IMR-90 (cell line): Measurements from ENCODE around the gene ADISSP. TPM values are rescaled to one million over a fixed set of nuclear protein-coding genes. Genes with fewer than 3 reads are reported as not detected.

Experiments used
- ATAC-seq: fragments of 200-7000 bp; cut with Tn5 transposase; 2 replicates; pipeline ENCODE4 v1.9.1; 2020; ENCODE audit warnings: low read depth, mild to moderate bottlenecking, moderate library complexity
- BruUV-seq: library from RNA; stranded (reverse); fragments of 400-500 nt; replicated peaks from 2 replicates; lab custom pipeline; 2021; lab: Mats Ljungman, UMichigan
- CTCF ChIA-PET: fragments of 300-600 bp; formaldehyde crosslinking; extraction: SDS; loops from one replicate; lab custom pipeline; 2021; ENCODE audit warnings: antibody characterized with exemption; lab: Yijun Ruan, JAX
- POLR2A ChIA-PET: fragments of 300-600 bp; sonication (Branson Sonifier 250); formaldehyde crosslinking; loops from one replicate; lab custom pipeline; 2022; ENCODE audit warnings: antibody characterized with exemption; ENCODE audit not compliant: unreplicated experiment; lab: Charles Lee
- DNase-seq: peaks from one replicate; pipeline ENCODE4 v3.0.0; 2013
- H2AFZ ChIP-seq: replicated peaks from 2 replicates; pipeline ENCODE3; 2013; ENCODE audit warnings: low read length, mild to moderate bottlenecking; ENCODE audit not compliant: poor library complexity
- H2AK5ac ChIP-seq: 2 replicates; pipeline ENCODE4 v1.6.1; 2013; ENCODE audit warnings: low read depth, low read length, inconsistent platforms
- H2AK9ac ChIP-seq: replicated peaks from 2 replicates; pipeline ENCODE3; 2013; ENCODE audit warnings: mild to moderate bottlenecking, low read depth, low read length, moderate library complexity; ENCODE audit not compliant: poor library complexity
- H2BK120ac ChIP-seq: 2 replicates; pipeline ENCODE4 v1.6.1; 2013; ENCODE audit warnings: low read depth, low read length, inconsistent platforms
- H2BK15ac ChIP-seq: 3 replicates; pipeline ENCODE4 v1.6.1; 2013; ENCODE audit warnings: low read depth, low read length, inconsistent platforms
- H2BK20ac ChIP-seq: 2 replicates; pipeline ENCODE4 v1.6.1; 2013; ENCODE audit warnings: low read depth, mild to moderate bottlenecking, inconsistent platforms, low read length, moderate library complexity
- H2BK5ac ChIP-seq: 2 replicates; pipeline ENCODE4 v1.6.1; 2013; ENCODE audit warnings: mild to moderate bottlenecking, low read depth, low read length, inconsistent platforms; ENCODE audit not compliant: poor library complexity, severe bottlenecking
- H3K14ac ChIP-seq: replicated peaks from 2 replicates; pipeline ENCODE4 v1.6.1; 2013; ENCODE audit warnings: low read depth, low read length, inconsistent platforms
- H3K18ac ChIP-seq: 2 replicates; pipeline ENCODE4 v1.6.1; 2013; ENCODE audit warnings: low read depth, low read length, control low read depth
- H3K23ac ChIP-seq: 2 replicates; pipeline ENCODE4 v1.6.1; 2013; ENCODE audit warnings: low read depth, low read length, inconsistent platforms
- H3K27ac ChIP-seq: 2 replicates; pipeline ENCODE4 v1.5.1; 2013; ENCODE audit warnings: mild to moderate bottlenecking, control low read depth, low read length; ENCODE audit not compliant: insufficient read depth
- H3K27me3 ChIP-seq: 2 replicates; pipeline ENCODE4 v1.6.1; 2013; ENCODE audit warnings: low read length; ENCODE audit not compliant: control insufficient read depth, insufficient read depth
- H3K36me3 ChIP-seq: 2 replicates; pipeline ENCODE4 v1.6.1; 2013; ENCODE audit warnings: low read length, mixed read lengths; ENCODE audit not compliant: control insufficient read depth, insufficient read depth
- H3K4ac ChIP-seq: 2 replicates; pipeline ENCODE4 v1.6.1; 2013; ENCODE audit warnings: low read depth, low read length, inconsistent platforms
- H3K4me1 ChIP-seq: 2 replicates; pipeline ENCODE4 v1.6.1; 2013; ENCODE audit warnings: low read length, mixed read lengths; ENCODE audit not compliant: control insufficient read depth, insufficient read depth
- H3K4me2 ChIP-seq: 2 replicates; pipeline ENCODE4 v1.6.1; 2013; ENCODE audit warnings: low read depth, mild to moderate bottlenecking, control low read depth, low read length, moderate library complexity
- H3K4me3 ChIP-seq: 2 replicates; pipeline ENCODE4 v1.5.1; 2013; ENCODE audit warnings: low read depth, mild to moderate bottlenecking, control low read depth, low read length, moderate library complexity; ENCODE audit not compliant: insufficient read depth
- H3K56ac ChIP-seq: 2 replicates; pipeline ENCODE4 v1.6.1; 2013; ENCODE audit warnings: low read length, inconsistent platforms; ENCODE audit not compliant: insufficient read depth; ENCODE audit errors: extremely low read depth
- H3K79me1 ChIP-seq, 2 experiments: 2 replicates each; pipeline ENCODE4 v1.6.1; 2013; ENCODE audit warnings: low read length in 2 of 2, inconsistent platforms in 1 of 2, low read depth in 1 of 2
- H3K9ac ChIP-seq: 2 replicates; pipeline ENCODE4 v1.6.1; 2013; ENCODE audit warnings: low read depth, low read length, control low read depth
- H3K9me1 ChIP-seq: 2 replicates; pipeline ENCODE4 v1.6.1; 2013; ENCODE audit warnings: low read length, inconsistent platforms; ENCODE audit not compliant: insufficient read depth
- H3K9me3 ChIP-seq: 2 replicates; pipeline ENCODE4 v1.6.1; 2013; ENCODE audit warnings: low read length; ENCODE audit not compliant: control insufficient read depth, insufficient read depth
- H4K20me1 ChIP-seq: 2 replicates; pipeline ENCODE4 v1.6.1; 2013; ENCODE audit warnings: low read length, inconsistent platforms; ENCODE audit not compliant: insufficient read depth
- H4K5ac ChIP-seq: 2 replicates; pipeline ENCODE4 v1.6.1; 2013; ENCODE audit warnings: mild to moderate bottlenecking, low read depth, low read length, control low read depth
- H4K8ac ChIP-seq, 2 experiments: 2 replicates each; pipeline ENCODE4 v1.6.1; 2013; ENCODE audit warnings: low read depth in 2 of 2, low read length in 2 of 2, control low read depth in 1 of 2, inconsistent platforms in 1 of 2
- H4K91ac ChIP-seq: 2 replicates; pipeline ENCODE4 v1.6.1; 2013; ENCODE audit warnings: low read depth, low read length, inconsistent platforms; ENCODE audit not compliant: insufficient read depth
- CEBPB ChIP-seq: IDR thresholded peaks from 2 replicates; pipeline ENCODE4 v1.6.1; 2012; ENCODE audit warnings: low read depth, low read length, improper control_type of control experiment
- RFX5 ChIP-seq: IDR thresholded peaks from 2 replicates; pipeline ENCODE4 v1.8.0; 2012; ENCODE audit warnings: low read depth, mild to moderate bottlenecking, low read length, moderate library complexity
- whole genome bisulfite sequencing, 2 experiments: methylation state at CpG; one replicate each; pipeline versions ENCODE4 v1.1.5 to v1.1.7; 2013; ENCODE audit warnings: missing lambda C conversion rate in 2 of 2; ENCODE audit not compliant: insufficient read length in 1 of 2; ENCODE audit errors: extremely low coverage in 2 of 2; 5-methylcytosine and 5-hydroxymethylcytosine counted together
- dilution Hi-C: fragments of 300-500 bp; cut with HindIII; formaldehyde crosslinking; loops from one replicate; pipeline ENCODE4 v1.14.3; 2018; ENCODE audit warnings: low sequenced_read_pairs; ENCODE audit not compliant: unreplicated experiment
- in situ Hi-C: fragments of 300-500 bp; cut with MboI; formaldehyde crosslinking; loops from 3 replicates; pipeline ENCODE4 v1.14.3; 2019; ENCODE audit warnings: low sequenced_read_pairs, inconsistent platforms, mixed read lengths
- intact Hi-C: fragments of 100-400 bp; cut with micrococcal nuclease; formaldehyde crosslinking; loops from 2 replicates; pipeline ENCODE4 v1.10.0; 2022
- polyA plus RNA-seq, 3 experiments: library from polyadenylated mRNA; depleted of rRNA; stranded (reverse); fragments of >200 nt; gene quantifications; 2 replicates each; pipeline ENCODE4 v1.2.3, GENCODE V29; 2012; ENCODE audit warnings: low replicate concordance in 1 of 3
- total RNA-seq: library from RNA; depleted of rRNA; stranded (reverse); fragments of >200 nt; gene quantifications from 2 replicates; pipeline ENCODE4 v1.2.3, GENCODE V29; 2012

ADISSP gene
- total and polyA plus RNA-seq, 2 of the 4 experiments (the other 2 are of a cell fraction): 31.9 to 58.2 TPM

DNA sequence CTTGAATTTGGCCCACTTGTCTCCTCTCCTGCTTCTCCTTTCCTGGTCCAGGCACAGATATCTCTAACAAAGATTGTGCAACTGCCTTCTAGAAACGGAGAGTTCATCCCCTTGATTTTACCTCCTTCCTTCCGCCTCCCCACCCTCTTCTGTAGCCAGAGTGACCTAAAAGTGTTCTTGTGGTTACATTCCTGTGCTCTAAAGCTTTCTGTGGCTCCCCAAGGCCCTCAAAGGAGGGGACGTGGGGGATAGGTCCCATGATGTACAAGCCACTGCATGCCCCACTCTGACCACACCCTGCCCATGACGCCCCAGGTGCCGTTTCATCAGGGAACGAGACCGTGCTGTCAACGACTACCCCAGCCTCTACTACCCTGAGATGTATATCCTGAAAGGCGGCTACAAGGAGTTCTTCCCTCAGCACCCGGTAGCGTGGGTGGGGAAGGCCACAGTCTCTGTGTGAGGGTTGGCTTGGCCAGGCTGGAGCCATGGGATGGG, 36.8 kb upstream of the ADISSP start:
- Histone ChIP-seq H2BK5ac (peak overlapping the region; percentile 29), H2BK20ac (peak overlapping the region; percentile 52; the same call in 1 of the 2 replicates), H2AK9ac (peak overlapping the region; percentile 86), H3K9me1 (peaks cover 32% of the 10 kb centered on the region), H3K79me1 (peaks cover 19 to 86% of the 10 kb centered on the region in 2 experiments), H2BK15ac (0 out of 3 replicates have a peak overlapping the region, but pooled peaks have one; percentile 51), H2AFZ (no peak overlapping the region), H3K4me1 (peaks cover 31% of the 10 kb centered on the region), H2BK120ac (peak overlapping the region; percentile 51), H3K56ac (no peak overlapping the region), H4K5ac (no peak overlapping the region), H3K4ac (peak overlapping the region; percentile 56; the same call in 1 of the 2 replicates), H3K27ac (peak overlapping the region; percentile 18; the same call in 1 of the 2 replicates), H2AK5ac (peak overlapping the region; percentile 4; the same call in 1 of the 2 replicates), H4K91ac (peak overlapping the region; percentile 51; the same call in 1 of the 2 replicates), H3K27me3 (no peaks in the 10 kb centered on the region), H3K4me3 (no peak overlapping the region), H3K4me2 (no peak overlapping the region), H4K20me1 (no peaks in the 10 kb centered on the region), H3K14ac (no peak overlapping the region), H3K23ac (no peak overlapping the region), H3K36me3 (peaks cover 64% of the 10 kb centered on the region), H4K8ac (no peak overlapping the region), H3K9me3 (no peaks in the 10 kb centered on the region), H3K18ac (no peak overlapping the region), H3K9ac (no peak overlapping the region)
- intact Hi-C loops: no loop called here
- CTCF ChIA-PET: interaction anchor here (1.3 kb wide), 1 partner anchor 14 kb away, joined by 4 read pairs; no protein-coding TSS in a partner anchor
- TF ChIP-seq RFX5 (no peak), CEBPB (peak; percentile 50)
- no TSS peak for BruUV-seq
- in situ Hi-C loops: no loop called here
- dilution Hi-C loops: no loop called here
- DNase-seq (no peak), ATAC-seq (no peak)
- WGBS, 2 experiments: 100% methylated on average over 3 of the region's 11 CpGs; no CpG with 5 or more reads in 1 of the 2 experiments
- POLR2A ChIA-PET: no interaction called here
